D721Med (cell line): ENCODE data around the gene SH3BP2.

Source experiments
- DNase-seq: peaks from one replicate; pipeline ENCODE4 v3.0.0; 2011; ENCODE audit warnings: low spot score; ENCODE audit not compliant: insufficient read length
- FAIRE-seq: peaks from 2 replicates; lab custom pipeline; 2011; peaks lifted over from hg19 to GRCh38; lab: Jason Lieb, UNC
- TF ChIP-seq, protein P1 (sequence below): IDR thresholded peaks from 2 replicates; pipeline ENCODE4 v1.5.1; 2012; ENCODE audit warnings: mild to moderate bottlenecking, control low read depth; ENCODE audit not compliant: insufficient read depth; ENCODE audit errors: missing control alignments

Gene SH3BP2, protein sequence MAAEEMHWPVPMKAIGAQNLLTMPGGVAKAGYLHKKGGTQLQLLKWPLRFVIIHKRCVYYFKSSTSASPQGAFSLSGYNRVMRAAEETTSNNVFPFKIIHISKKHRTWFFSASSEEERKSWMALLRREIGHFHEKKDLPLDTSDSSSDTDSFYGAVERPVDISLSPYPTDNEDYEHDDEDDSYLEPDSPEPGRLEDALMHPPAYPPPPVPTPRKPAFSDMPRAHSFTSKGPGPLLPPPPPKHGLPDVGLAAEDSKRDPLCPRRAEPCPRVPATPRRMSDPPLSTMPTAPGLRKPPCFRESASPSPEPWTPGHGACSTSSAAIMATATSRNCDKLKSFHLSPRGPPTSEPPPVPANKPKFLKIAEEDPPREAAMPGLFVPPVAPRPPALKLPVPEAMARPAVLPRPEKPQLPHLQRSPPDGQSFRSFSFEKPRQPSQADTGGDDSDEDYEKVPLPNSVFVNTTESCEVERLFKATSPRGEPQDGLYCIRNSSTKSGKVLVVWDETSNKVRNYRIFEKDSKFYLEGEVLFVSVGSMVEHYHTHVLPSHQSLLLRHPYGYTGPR

GRCh38 chr4:2792711-2793585 lies at the start of gene SH3BP2:
TSS of gene SH3BP2 (plus strand) at chr4:2793085. CDS start at chr4:2820618, 27,533 bp downstream.
- DNase-seq, result peak; percentile 63
- TF ChIP-seq, protein P1, sequence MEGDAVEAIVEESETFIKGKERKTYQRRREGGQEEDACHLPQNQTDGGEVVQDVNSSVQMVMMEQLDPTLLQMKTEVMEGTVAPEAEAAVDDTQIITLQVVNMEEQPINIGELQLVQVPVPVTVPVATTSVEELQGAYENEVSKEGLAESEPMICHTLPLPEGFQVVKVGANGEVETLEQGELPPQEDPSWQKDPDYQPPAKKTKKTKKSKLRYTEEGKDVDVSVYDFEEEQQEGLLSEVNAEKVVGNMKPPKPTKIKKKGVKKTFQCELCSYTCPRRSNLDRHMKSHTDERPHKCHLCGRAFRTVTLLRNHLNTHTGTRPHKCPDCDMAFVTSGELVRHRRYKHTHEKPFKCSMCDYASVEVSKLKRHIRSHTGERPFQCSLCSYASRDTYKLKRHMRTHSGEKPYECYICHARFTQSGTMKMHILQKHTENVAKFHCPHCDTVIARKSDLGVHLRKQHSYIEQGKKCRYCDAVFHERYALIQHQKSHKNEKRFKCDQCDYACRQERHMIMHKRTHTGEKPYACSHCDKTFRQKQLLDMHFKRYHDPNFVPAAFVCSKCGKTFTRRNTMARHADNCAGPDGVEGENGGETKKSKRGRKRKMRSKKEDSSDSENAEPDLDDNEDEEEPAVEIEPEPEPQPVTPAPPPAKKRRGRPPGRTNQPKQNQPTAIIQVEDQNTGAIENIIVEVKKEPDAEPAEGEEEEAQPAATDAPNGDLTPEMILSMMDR, result no peak
- no peak for FAIRE-seq

- FAIRE-seq, result no peak
- peak; percentile 10 for DNase-seq
- TF ChIP-seq, protein P1, result no peak
Measured at GRCh38 chr4:2743518-2744445, 49.1 kb upstream of the SH3BP2 start.

- DNase-seq (no peak), FAIRE-seq (no peak)
- TF ChIP-seq, protein P1, result no peak
Measured at GRCh38 chr4:2744576-2745270, 48.2 kb upstream of the SH3BP2 start.

DNA sequence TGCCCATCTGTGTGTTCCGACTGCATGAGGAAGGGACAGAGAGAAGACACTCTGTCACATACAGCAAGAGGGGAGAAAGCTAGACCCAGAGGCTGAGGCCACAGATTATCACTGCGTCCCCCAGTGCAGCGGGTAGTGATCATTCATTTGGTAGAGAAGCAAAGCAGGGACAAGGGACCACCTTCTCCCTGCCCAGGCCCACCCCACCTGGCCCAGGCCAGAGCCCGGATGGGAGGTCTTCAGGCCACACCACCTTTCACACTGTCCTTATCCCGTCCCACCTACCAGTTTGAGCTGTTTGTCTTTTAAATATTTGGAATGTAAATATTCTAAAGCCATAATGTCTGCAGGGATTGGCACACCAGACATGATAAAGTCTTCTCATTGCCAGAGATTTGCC lies 47.4 kb upstream of the SH3BP2 start:
- TF ChIP-seq, protein P1, result no peak
- FAIRE-seq, result no peak
- DNase-seq, result no peak

DNA sequence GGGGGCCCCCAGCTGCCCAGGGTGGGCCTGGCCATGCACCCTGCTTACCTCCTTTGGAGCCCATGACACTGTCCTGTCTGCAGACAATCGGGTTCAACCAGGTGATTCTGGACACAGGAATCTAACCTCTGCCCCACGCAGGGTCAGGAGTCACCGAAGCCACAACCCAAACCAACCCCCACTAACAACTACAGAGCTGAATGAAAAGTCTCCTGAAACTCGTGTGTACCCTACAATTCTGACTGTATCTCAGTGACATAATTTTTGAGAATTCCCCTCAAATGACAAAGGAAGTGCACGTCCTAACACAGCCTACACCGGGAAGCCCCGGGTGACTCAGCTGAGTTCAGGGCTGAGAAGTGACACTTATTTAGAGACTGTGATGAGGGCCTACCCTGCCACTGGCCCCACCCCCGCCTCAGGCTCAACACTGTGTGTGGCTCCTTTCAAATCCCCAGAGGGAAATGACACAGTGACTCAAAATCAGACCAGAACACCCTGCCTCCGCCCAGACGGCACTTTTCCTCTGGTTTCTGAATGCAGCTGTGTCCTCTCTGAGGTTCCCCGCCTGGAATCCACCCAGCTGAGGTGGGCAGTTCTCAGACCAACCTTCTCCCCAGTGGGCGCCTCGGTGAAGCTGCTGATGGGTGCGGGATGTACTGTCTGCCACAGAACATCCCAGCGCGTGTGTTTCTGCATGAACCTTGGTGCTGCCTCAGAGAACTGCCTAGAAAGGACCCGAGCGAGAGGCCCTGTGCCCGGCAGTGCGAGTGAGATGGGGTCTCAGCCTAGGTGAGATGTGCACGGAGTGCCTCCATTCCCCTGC lies 46.7 kb upstream of the SH3BP2 start:
- DNase-seq (no peak), FAIRE-seq (no peak)
- TF ChIP-seq, protein P1, result no peak
